ENCODE results near the gene TCF21.

DNA sequence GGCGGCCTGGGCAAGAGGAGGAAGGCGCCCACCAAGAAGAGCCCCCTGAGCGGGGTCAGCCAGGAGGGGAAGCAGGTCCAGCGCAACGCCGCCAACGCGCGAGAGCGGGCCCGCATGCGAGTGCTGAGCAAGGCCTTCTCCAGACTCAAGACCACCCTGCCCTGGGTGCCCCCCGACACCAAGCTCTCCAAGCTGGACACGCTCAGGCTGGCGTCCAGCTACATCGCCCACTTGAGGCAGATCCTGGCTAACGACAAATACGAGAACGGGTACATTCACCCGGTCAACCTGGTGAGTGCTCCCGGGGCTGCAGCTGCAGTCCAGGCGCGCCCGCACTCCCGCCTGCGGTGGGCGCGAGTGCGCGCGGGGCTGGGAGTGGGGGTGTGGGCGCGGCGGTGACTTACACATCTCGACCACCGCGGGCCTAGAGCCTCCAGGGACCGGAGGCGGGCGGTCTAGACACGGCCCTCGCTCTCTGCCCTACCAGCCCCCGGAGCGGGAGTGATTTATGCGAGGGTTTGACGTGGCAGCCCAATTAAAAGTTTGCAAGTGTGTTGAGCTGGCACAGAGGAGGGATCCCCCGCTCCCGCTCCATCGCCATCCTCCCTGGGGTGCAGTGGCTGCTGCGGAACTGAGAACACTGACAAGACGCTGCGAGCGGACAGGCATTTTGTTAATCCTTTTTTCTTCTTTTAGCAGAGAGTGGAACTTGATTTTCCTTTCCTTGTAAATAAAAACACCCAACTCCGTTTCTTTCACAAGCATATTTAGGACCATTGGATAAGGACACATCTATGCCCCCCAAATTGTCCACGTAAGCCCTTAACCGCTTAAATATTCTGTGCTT is 867 bp downstream of the TCF21 start:
- TF ChIP-seq, protein P1, sequence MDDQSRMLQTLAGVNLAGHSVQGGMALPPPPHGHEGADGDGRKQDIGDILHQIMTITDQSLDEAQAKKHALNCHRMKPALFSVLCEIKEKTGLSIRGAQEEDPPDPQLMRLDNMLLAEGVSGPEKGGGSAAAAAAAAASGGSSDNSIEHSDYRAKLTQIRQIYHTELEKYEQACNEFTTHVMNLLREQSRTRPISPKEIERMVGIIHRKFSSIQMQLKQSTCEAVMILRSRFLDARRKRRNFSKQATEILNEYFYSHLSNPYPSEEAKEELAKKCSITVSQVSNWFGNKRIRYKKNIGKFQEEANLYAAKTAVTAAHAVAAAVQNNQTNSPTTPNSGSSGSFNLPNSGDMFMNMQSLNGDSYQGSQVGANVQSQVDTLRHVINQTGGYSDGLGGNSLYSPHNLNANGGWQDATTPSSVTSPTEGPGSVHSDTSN (IDR thresholded peaks at IDR 0.05): no peak
- TF ChIP-seq, protein P2, sequence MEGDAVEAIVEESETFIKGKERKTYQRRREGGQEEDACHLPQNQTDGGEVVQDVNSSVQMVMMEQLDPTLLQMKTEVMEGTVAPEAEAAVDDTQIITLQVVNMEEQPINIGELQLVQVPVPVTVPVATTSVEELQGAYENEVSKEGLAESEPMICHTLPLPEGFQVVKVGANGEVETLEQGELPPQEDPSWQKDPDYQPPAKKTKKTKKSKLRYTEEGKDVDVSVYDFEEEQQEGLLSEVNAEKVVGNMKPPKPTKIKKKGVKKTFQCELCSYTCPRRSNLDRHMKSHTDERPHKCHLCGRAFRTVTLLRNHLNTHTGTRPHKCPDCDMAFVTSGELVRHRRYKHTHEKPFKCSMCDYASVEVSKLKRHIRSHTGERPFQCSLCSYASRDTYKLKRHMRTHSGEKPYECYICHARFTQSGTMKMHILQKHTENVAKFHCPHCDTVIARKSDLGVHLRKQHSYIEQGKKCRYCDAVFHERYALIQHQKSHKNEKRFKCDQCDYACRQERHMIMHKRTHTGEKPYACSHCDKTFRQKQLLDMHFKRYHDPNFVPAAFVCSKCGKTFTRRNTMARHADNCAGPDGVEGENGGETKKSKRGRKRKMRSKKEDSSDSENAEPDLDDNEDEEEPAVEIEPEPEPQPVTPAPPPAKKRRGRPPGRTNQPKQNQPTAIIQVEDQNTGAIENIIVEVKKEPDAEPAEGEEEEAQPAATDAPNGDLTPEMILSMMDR (IDR thresholded peaks at IDR 0.05): no peak
- TF ChIP-seq POLR2A (IDR thresholded peaks at IDR 0.05; ENCODE audit: low read length): no peak
